CD4-positive, alpha-beta T cell treated with Interleukin-4 for 4 hours (primary cell): ENCODE results near the gene ZSWIM8.
"Not testable (repeated sequence)": the region's sequence is repeated elsewhere in the genome, so short reads cannot be mapped to it uniquely, and the experiment has no call there.

Source experiments
- DNase-seq: peaks from one replicate; pipeline ENCODE4 v3.0.0-alpha.2; 2020

ZSWIM8 gene

GRCh38 chr10:73814896-73815718, 29.7 kb downstream of the ZSWIM8 start:
- DNase-seq = no peak

GRCh38 chr10:73815719-73816030, 30.3 kb downstream of the ZSWIM8 start:
- DNase-seq = no peak

- no peak for DNase-seq
Measured at GRCh38 chr10:73816917-73817729, 31.7 kb downstream of the ZSWIM8 start.

- no peak for DNase-seq
Measured at GRCh38 chr10:73817826-73818225, 32.4 kb downstream of the ZSWIM8 start.

- no peak for DNase-seq
Measured at GRCh38 chr10:73818402-73818801, 33.0 kb downstream of the ZSWIM8 start.

- DNase-seq = no peak
Measured at GRCh38 chr10:73819081-73819480, 33.7 kb downstream of the ZSWIM8 start.

- no peak for DNase-seq
Measured at GRCh38 chr10:73819513-73820093, 34.2 kb downstream of the ZSWIM8 start.

GRCh38 chr10:73823391-73823790, 38.0 kb downstream of the ZSWIM8 start:
- DNase-seq = no peak

GRCh38 chr10:73824146-73824725, 38.8 kb downstream of the ZSWIM8 start:
- no peak for DNase-seq

- no peak for DNase-seq
Measured at GRCh38 chr10:73827346-73828089, 42.1 kb downstream of the ZSWIM8 start.

GRCh38 chr10:73828161-73828560, 42.8 kb downstream of the ZSWIM8 start:
- DNase-seq = no peak

GRCh38 chr10:73829090-73829489, 43.7 kb downstream of the ZSWIM8 start:
- not testable (repeated sequence) for DNase-seq

GRCh38 chr10:73836427-73836980, 51.1 kb downstream of the ZSWIM8 start:
- DNase-seq = no peak

GRCh38 chr10:73837072-73837471, 51.7 kb downstream of the ZSWIM8 start:
- no peak for DNase-seq

- DNase-seq = no peak
Measured at GRCh38 chr10:73838008-73838567, 52.7 kb downstream of the ZSWIM8 start.

- DNase-seq = no peak
Measured at GRCh38 chr10:73838827-73839226, 53.4 kb downstream of the ZSWIM8 start.

- no peak for DNase-seq
Measured at GRCh38 chr10:73839276-73839966, 54.0 kb downstream of the ZSWIM8 start.

GRCh38 chr10:73840056-73840402, 54.6 kb downstream of the ZSWIM8 start:
- no peak for DNase-seq

- no peak for DNase-seq
Measured at GRCh38 chr10:73840403-73841060, 55.1 kb downstream of the ZSWIM8 start.

- no peak for DNase-seq
Measured at GRCh38 chr10:73841061-73841421, 55.6 kb downstream of the ZSWIM8 start.
